ENCODE measurements around the gene KCTD16. TPM values are rescaled to one million over a fixed set of nuclear protein-coding genes. Genes with fewer than 3 reads are reported as not detected.

KCTD16 gene
- total and polyA plus RNA-seq, 2 donors (not counting 1 experiment from before 2014, with no cell fraction given), result not detected

DNA sequence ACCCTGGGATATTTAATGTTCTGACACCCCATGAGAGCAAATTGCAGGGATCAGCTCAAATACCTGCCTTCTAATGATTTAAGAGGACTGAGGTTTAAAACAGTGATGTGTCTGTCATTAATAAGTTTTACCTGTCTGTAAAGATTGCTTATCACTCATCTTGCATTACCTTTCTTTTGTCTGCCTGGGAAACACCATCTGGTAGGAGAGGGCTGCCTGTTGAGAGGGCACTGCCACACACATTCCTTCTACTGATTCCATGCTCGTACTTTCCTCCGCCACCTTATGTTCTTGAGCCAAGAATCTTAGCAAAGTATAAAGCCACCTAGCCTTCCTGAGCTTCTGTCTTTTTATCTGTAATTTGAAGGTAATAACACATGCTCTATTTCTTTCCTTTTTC is 118.6 kb downstream of the KCTD16 start:
- H3K4me2 ChIP-seq (replicated peaks; ENCODE audit: low read depth, low read length, poor library complexity, severe bottlenecking), result no peak overlapping the region
- H3K4me3 Mint-ChIP-seq, result no peak overlapping the region
- H3K79me2 ChIP-seq (ENCODE audit: control insufficient read depth, insufficient read depth, low read length), result no peaks in the 10 kb centered on the region
- intact Hi-C loops (cut with micrococcal nuclease), result no loop called here
- no peaks in the 10 kb centered on the region for H3K36me3 ChIP-seq (replicated peaks in 1 of 2; ENCODE audit: control extremely low read depth in 1 of 2, control insufficient read depth in 1 of 2, extremely low read depth in 1 of 2, insufficient read depth in 2 of 2, low read length in 1 of 2)
- H3K4me3 ChIP-seq (ENCODE audit: control extremely low read depth in 1 of 5, extremely low read depth in 1 of 5, insufficient read depth in 1 of 5, low read depth in 2 of 5, low read length in 4 of 5), result no peak overlapping the region
- H4K20me1 ChIP-seq (ENCODE audit: control insufficient read depth, insufficient read depth, low read length, poor library complexity, severe bottlenecking), result no peaks in the 10 kb centered on the region
- H3K9me3 Mint-ChIP-seq (ENCODE audit: insufficient read depth), result no peaks in the 10 kb centered on the region
- WGBS (ENCODE audit: insufficient coverage), result no CpG with 5 or more reads among the region's 2 CpGs
- DNase-seq, result no peak
- H3K27ac ChIP-seq (ENCODE audit: low read length in 2 of 2), result no peak overlapping the region
- TF ChIP-seq, protein P1, sequence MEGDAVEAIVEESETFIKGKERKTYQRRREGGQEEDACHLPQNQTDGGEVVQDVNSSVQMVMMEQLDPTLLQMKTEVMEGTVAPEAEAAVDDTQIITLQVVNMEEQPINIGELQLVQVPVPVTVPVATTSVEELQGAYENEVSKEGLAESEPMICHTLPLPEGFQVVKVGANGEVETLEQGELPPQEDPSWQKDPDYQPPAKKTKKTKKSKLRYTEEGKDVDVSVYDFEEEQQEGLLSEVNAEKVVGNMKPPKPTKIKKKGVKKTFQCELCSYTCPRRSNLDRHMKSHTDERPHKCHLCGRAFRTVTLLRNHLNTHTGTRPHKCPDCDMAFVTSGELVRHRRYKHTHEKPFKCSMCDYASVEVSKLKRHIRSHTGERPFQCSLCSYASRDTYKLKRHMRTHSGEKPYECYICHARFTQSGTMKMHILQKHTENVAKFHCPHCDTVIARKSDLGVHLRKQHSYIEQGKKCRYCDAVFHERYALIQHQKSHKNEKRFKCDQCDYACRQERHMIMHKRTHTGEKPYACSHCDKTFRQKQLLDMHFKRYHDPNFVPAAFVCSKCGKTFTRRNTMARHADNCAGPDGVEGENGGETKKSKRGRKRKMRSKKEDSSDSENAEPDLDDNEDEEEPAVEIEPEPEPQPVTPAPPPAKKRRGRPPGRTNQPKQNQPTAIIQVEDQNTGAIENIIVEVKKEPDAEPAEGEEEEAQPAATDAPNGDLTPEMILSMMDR (IDR thresholded peaks at IDR 0.05), result no peak
- no peak for TF ChIP-seq EZH2 (IDR thresholded peaks at IDR 0.05; ENCODE audit: borderline replicate concordance, insufficient read depth, low read depth, low read length, poor library complexity, severe bottlenecking)
- H3K9ac ChIP-seq (ENCODE audit: low read length), result no peak overlapping the region
- H3K27me3 Mint-ChIP-seq, result peaks cover 2% of the 10 kb centered on the region
- CTCF ChIA-PET, result no interaction called here
- no peak overlapping the region for H2AFZ ChIP-seq (ENCODE audit: insufficient read depth, low read depth, low read length, poor library complexity, severe bottlenecking)
- no peak overlapping the region for H3K27ac Mint-ChIP-seq
- no peaks in the 10 kb centered on the region for H3K4me1 ChIP-seq (ENCODE audit: control insufficient read depth in 2 of 2, insufficient read depth in 2 of 2, low read length in 2 of 2)
- POLR2A ChIA-PET, result no interaction called here
- ATAC-seq (ENCODE audit: low read depth), result no peak
- no peaks in the 10 kb centered on the region for H3K4me1 Mint-ChIP-seq
- H3K27me3 ChIP-seq (replicated peaks in 1 of 4; ENCODE audit: control extremely low read depth in 1 of 4, control insufficient read depth in 3 of 4, insufficient read depth in 4 of 4, low read length in 3 of 4), result peaks cover 0 to 3% (median 0%) of the 10 kb centered on the region in 4 experiments
- H3K9me3 ChIP-seq (ENCODE audit: control extremely low read depth in 1 of 3, control insufficient read depth in 2 of 3, insufficient read depth in 1 of 3, low read length in 2 of 3), result no peaks in the 10 kb centered on the region

DNA sequence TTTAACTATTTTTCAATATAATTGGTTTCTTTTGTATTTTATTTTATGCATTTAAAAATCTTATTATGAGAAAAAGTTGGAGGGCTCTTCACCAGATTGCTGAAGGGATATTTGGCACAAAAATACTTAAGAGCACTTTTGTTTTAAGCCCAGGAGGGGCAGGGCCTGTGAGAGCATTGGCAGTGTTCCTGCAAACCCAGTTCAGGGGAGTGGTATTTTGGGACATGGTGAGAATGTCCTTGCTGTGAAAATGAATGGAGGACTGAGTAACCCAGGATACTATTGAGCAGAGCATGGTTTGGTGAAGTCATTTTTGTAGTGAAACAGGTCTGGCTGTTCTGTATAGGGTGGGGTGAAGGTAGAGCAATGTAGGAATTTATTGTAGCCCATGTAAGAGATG is 121.4 kb downstream of the KCTD16 start:
- DNase-seq (no peak), ATAC-seq (ENCODE audit: low read depth) (no peak)
- TF ChIP-seq, protein P1 (IDR thresholded peaks at IDR 0.05), result no peak
- no peak for TF ChIP-seq EZH2 (IDR thresholded peaks at IDR 0.05; ENCODE audit: borderline replicate concordance, insufficient read depth, low read depth, low read length, poor library complexity, severe bottlenecking)
- Mint-ChIP-seq H3K9me3 (ENCODE audit: insufficient read depth) (no peaks in the 10 kb centered on the region), H3K27ac (no peak overlapping the region), H3K4me3 (no peak overlapping the region), H3K4me1 (no peaks in the 10 kb centered on the region), H3K27me3 (peaks cover 2% of the 10 kb centered on the region)
- Histone ChIP-seq H4K20me1 (ENCODE audit: control insufficient read depth, insufficient read depth, low read length, poor library complexity, severe bottlenecking) (no peaks in the 10 kb centered on the region), H3K36me3 (replicated peaks in 1 of 2; ENCODE audit: control extremely low read depth in 1 of 2, control insufficient read depth in 1 of 2, extremely low read depth in 1 of 2, insufficient read depth in 2 of 2, low read length in 1 of 2) (no peaks in the 10 kb centered on the region), H3K27ac (ENCODE audit: low read length in 2 of 2) (no peak overlapping the region), H3K4me3 (ENCODE audit: control extremely low read depth in 1 of 5, extremely low read depth in 1 of 5, insufficient read depth in 1 of 5, low read depth in 2 of 5, low read length in 4 of 5) (no peak overlapping the region), H3K9me3 (ENCODE audit: control extremely low read depth in 1 of 3, control insufficient read depth in 2 of 3, insufficient read depth in 1 of 3, low read length in 2 of 3) (no peaks in the 10 kb centered on the region), H2AFZ (ENCODE audit: insufficient read depth, low read depth, low read length, poor library complexity, severe bottlenecking) (no peak overlapping the region), H3K9ac (ENCODE audit: low read length) (no peak overlapping the region), H3K27me3 (replicated peaks in 1 of 4; ENCODE audit: control extremely low read depth in 1 of 4, control insufficient read depth in 3 of 4, insufficient read depth in 4 of 4, low read length in 3 of 4) (peaks cover 0 to 3% (median 0%) of the 10 kb centered on the region in 4 experiments), H3K79me2 (ENCODE audit: control insufficient read depth, insufficient read depth, low read length) (no peaks in the 10 kb centered on the region), H3K4me2 (replicated peaks; ENCODE audit: low read depth, low read length, poor library complexity, severe bottlenecking) (no peak overlapping the region), H3K4me1 (ENCODE audit: control insufficient read depth in 2 of 2, insufficient read depth in 2 of 2, low read length in 2 of 2) (no peaks in the 10 kb centered on the region)
- CTCF ChIA-PET, result no interaction called here
- intact Hi-C loops (cut with micrococcal nuclease), result no loop called here
- POLR2A ChIA-PET, result no interaction called here
